ENCODE measurements around the gene SNAI3.

The SNAI3 gene

GRCh38 chr16:88686439-88687253 lies at the start of gene SNAI3:
TSS of gene SNAI3 (minus strand) at chr16:88686507. CDS start at chr16:88686406, 101 bp downstream.
- DNase-seq, result peak; percentile 95

DNA sequence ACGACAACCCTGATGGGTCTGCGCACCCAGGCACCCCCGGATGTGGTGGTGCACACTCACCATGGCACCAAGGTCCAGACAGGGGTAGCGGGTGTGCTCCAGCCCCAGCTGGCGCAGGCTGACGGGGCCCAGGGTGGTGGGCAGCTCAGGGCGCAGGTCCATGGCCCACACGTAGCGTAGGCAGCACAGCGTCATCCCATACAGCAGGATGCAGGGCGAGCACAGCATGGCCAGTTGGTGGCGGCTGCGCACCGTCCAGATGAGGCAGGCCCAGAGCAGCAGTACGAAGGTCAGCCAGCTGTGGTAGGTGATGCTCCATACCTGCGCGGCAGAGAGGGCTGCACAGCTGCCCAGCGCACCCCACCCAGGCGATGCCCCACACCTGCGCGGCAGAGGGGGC lies 49.8 kb upstream of the SNAI3 start:
- DNase-seq, result no peak

DNA sequence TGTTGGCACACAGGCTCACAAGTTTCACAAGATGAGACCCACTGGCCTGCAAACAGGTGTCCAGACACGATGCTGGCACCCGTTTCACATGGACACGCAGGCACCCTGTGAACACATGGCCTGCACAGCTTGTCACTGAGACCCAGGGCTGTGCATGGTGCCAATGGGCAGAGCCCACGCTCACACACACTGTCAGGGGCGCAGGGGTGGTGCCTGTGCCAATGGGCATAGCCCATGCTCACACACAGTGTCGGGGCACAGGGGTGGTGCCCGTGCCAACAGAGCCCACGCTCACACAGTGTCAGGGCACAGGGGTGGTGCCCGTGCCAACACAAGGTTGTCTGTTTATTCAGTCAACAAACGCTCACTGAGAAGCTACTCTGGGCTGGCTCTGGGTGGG lies 49.3 kb upstream of the SNAI3 start:
- no peak for DNase-seq

- no peak for DNase-seq
Measured at GRCh38 chr16:88735121-88735520, 48.8 kb upstream of the SNAI3 start.

DNA sequence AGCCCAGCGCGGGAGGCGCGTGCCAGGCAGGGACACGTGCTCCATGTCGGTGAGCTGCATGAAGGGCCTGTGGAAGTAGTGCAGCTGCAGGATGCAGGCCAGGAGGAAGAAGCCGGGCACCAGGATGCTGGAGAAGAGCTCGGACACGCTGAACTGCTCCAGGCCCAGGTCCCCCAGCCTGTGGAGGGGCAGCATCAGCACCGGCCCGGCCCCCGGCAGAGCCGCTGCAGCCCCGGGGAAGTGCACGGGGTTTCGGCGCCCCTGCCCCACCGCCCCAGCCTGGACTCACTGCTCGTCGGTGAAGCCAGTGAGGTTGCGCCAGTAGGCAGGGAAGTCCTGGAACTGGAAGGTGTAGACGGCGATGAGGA lies 48.0 kb upstream of the SNAI3 start:
- DNase-seq, result no peak

GRCh38 chr16:88733630-88734360 lies 47.5 kb upstream of the SNAI3 start:
- no peak for DNase-seq

- no peak for DNase-seq
Measured at GRCh38 chr16:88732961-88733294, 46.6 kb upstream of the SNAI3 start.

DNA sequence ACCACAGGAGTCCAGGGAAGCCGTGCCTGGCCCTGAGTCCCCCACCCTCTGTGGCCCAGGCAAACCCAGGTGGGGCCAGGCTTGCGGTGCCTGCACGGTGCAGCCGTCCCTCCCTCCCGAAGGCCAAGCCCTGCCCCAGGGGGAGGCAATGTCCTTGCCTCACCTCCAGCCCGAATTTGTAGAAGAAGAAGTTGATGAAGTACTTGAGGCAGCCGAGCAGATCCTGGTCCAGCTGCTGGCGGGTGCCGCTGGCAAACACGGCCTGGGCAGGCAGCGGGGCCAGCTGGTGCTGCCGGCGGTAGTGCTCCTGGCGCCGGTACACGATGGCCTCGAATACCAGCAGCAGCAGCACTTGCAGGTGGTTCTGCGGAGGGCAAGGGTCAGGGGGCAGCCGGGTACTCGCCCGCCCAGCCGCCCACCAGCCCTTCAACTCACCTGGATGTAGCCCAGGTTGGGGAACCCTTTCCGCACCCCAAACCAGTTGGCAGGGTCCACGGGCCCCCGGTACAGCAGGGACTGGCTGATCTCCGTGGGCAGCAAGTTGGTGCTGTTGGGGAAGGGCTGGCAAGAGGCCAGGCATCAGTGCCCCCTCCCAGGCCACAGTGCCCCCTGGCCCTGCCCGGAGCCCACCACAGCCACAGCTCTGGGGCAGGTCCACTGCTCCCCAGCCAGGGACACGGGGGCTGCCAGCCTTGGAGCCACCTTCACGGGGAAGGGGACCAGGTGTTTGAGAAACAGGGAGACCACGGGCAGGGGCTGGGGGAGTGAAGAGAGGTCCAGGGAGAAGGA lies 46.1 kb upstream of the SNAI3 start:
- no peak for DNase-seq

GRCh38 chr16:88731699-88732098 lies 45.4 kb upstream of the SNAI3 start:
- no peak for DNase-seq

GRCh38 chr16:88730632-88731607 lies 44.6 kb upstream of the SNAI3 start:
- DNase-seq, result no peak

GRCh38 chr16:88727871-88728270 lies 41.6 kb upstream of the SNAI3 start:
- no peak for DNase-seq

GRCh38 chr16:88726981-88727380 lies 40.7 kb upstream of the SNAI3 start:
- no peak for DNase-seq

DNA sequence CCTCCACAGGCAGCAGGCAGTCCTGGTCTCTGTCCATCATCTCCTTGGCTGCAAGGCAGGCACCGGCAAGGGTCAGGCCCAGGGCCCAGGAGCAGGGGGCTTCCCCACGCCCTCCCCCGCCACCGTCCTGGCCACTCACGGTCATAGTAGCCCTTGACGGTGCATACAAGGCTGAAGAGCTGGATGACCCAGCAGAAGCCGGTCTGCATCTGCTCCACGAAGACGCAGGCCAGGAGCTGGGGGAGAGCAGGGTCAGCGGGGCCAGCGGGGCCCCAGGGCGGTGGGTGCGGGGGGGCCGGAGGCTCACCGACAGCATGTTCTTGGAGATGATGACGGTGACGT lies 40.1 kb upstream of the SNAI3 start:
- DNase-seq, result no peak

DNA sequence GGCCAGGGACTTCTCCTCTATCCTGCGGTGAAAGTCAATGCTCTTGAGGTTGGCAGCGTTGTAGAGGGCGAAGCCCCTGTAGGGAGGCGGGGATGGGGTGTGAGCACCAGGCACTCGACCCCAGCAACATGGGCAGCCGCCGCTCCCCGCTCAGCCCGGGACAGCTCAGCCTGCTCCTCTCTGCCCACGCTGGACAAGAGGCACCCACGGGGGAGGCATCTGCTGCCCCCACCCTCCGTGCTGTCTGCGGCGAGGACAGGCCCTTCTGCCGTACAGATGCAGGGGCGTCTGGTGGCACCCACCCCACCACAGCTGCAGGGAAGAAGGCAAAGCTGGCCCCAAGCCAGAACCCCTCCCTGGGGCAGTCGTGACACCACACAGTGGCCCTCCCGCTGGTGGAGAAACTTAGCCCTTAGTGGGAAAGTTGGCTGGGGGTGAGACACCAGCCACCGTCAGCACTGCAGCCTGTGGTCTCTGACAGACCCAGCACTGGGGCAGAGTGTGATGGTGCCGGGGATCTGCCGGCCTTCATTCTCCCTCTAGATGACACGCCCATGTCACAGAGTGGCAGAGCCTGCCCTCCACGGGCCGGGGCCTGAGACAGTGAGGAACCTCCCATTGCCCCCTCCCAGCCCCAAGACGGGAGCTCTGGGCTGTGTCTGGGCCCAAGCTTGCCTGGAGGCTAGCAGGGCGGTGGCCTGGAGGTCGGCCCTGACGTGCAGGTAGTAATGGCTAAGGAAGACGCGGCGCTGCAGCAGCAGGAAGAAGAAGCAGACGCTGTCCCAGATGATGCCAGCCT lies 39.5 kb upstream of the SNAI3 start:
- DNase-seq, result no peak

- DNase-seq, result no peak
Measured at GRCh38 chr16:88724855-88725555, 38.7 kb upstream of the SNAI3 start.

- no peak for DNase-seq
Measured at GRCh38 chr16:88723911-88724310, 37.6 kb upstream of the SNAI3 start.

GRCh38 chr16:88723507-88723887 lies 37.2 kb upstream of the SNAI3 start:
- DNase-seq, result no peak

GRCh38 chr16:88722784-88723506 lies 36.6 kb upstream of the SNAI3 start:
- DNase-seq, result no peak

GRCh38 chr16:88721815-88722755 lies 35.8 kb upstream of the SNAI3 start:
- no peak for DNase-seq
